ENCODE results near the gene GPR142. TPM values are rescaled to one million over a fixed set of nuclear protein-coding genes. Genes with fewer than 3 reads are reported as not detected.

GPR142 gene
- total RNA-seq, 1 experiment from 2014 or later, result 0.33 TPM

DNA sequence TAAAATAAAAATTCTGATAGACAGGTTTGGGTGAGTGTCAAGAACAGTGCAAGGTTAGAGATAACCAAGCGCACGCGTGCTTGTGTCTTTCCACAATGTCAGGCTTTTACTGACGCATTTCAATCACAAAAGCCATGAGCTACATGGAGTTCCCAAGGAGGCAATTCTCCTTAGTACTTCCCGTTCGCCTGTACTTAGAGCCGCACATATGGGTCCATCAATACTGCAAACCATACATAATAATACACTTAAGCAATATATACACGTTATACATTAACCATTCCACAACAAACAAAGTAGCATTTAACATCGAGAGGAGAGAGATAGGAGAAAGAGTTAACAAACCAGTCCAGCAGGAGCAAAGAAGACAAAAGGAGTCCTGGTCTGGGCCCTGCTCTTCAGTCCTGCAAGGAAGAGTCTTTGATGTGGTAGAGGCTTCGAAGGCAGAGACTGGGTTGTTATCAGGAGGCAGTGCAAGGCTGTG is 52.7 kb downstream of the GPR142 start:
- 100% methylated on average over 1 of the region's 10 CpGs for WGBS (ENCODE audit: extremely low coverage, insufficient read length, low lambda C conversion rate)
- Histone ChIP-seq H2BK12ac (ENCODE audit: insufficient read length, low read depth, low read length) (no peak overlapping the region), H4K20me1 (ENCODE audit: control insufficient read depth, insufficient read depth, insufficient read length) (no peaks in the 10 kb centered on the region)

More for the DNA sequence above, 52.7 kb downstream of the GPR142 start:
- no peak overlapping the region for H2BK15ac ChIP-seq (ENCODE audit: low read depth, low read length)
- H3K23ac ChIP-seq (ENCODE audit: insufficient read length, low read depth, low read length), result no peak overlapping the region
- no peaks in the 10 kb centered on the region for H3K9me3 ChIP-seq (ENCODE audit: control insufficient read depth, low read depth, low read length)
- no peak overlapping the region for H4K91ac ChIP-seq (ENCODE audit: insufficient read length, low read depth, low read length)
- no peak overlapping the region for H3K18ac ChIP-seq (ENCODE audit: insufficient read length, low read depth, low read length)
- no peak overlapping the region for H3K56ac ChIP-seq (ENCODE audit: insufficient read length, low read depth, low read length)
- H3K23me2 ChIP-seq (ENCODE audit: insufficient read length, low read depth, low read length, poor library complexity, severe bottlenecking), result no peaks in the 10 kb centered on the region
- H2BK5ac ChIP-seq (ENCODE audit: insufficient read length, low read length), result no peak overlapping the region
- H3K4ac ChIP-seq (ENCODE audit: low read depth, low read length), result no peak overlapping the region
- no peaks in the 10 kb centered on the region for H3K79me1 ChIP-seq (ENCODE audit: insufficient read depth, low read depth, low read length, poor library complexity, severe bottlenecking)
- no peaks in the 10 kb centered on the region for H3K4me1 ChIP-seq (ENCODE audit: insufficient read depth, low read length)
- no peak overlapping the region for H3K27ac Mint-ChIP-seq
- no peaks in the 10 kb centered on the region for H3K79me2 ChIP-seq (ENCODE audit: insufficient read depth, low read length)
- H2BK120ac ChIP-seq (ENCODE audit: low read depth, low read length, poor library complexity, severe bottlenecking), result no peak overlapping the region
- peaks cover 6 to 15% of the 10 kb centered on the region in 2 experiments for H3K4me1 Mint-ChIP-seq
- H4K5ac ChIP-seq (ENCODE audit: insufficient read length, low read depth, low read length), result no peak overlapping the region
- H3K4me3 Mint-ChIP-seq, result no peak overlapping the region
- H3K36me3 Mint-ChIP-seq (ENCODE audit: insufficient read depth in 1 of 3, low read depth in 3 of 3), result peaks cover 0 to 6% (median 0%) of the 10 kb centered on the region in 3 experiments; a peak in 2 of 7 replicates
- no peak overlapping the region for H2BK20ac ChIP-seq (ENCODE audit: low read depth, low read length, poor library complexity, severe bottlenecking)
- no peak overlapping the region for H3K14ac ChIP-seq (ENCODE audit: insufficient read depth, low read length)
- H2AK5ac ChIP-seq (ENCODE audit: insufficient read length, low read length), result no peak overlapping the region
- TF ChIP-seq, protein P1, sequence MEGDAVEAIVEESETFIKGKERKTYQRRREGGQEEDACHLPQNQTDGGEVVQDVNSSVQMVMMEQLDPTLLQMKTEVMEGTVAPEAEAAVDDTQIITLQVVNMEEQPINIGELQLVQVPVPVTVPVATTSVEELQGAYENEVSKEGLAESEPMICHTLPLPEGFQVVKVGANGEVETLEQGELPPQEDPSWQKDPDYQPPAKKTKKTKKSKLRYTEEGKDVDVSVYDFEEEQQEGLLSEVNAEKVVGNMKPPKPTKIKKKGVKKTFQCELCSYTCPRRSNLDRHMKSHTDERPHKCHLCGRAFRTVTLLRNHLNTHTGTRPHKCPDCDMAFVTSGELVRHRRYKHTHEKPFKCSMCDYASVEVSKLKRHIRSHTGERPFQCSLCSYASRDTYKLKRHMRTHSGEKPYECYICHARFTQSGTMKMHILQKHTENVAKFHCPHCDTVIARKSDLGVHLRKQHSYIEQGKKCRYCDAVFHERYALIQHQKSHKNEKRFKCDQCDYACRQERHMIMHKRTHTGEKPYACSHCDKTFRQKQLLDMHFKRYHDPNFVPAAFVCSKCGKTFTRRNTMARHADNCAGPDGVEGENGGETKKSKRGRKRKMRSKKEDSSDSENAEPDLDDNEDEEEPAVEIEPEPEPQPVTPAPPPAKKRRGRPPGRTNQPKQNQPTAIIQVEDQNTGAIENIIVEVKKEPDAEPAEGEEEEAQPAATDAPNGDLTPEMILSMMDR (conservative IDR thresholded peaks at IDR 0.05), result no peak
- peaks cover 23% of the 10 kb centered on the region for H3K27me3 Mint-ChIP-seq (ENCODE audit: low read depth)
- no peak overlapping the region for H4K8ac ChIP-seq (replicated peaks; ENCODE audit: insufficient read length, low read depth, low read length)
- no peaks in the 10 kb centered on the region for H3K27me3 ChIP-seq (ENCODE audit: insufficient read depth, low read length)
- H3K9ac ChIP-seq (ENCODE audit: extremely low read depth, insufficient read length, low read length), result no peak overlapping the region
- no peak overlapping the region for H3T11ph ChIP-seq (ENCODE audit: low read length)
- H3K4me2 ChIP-seq (ENCODE audit: insufficient read depth, insufficient read length, low read length), result no peak overlapping the region
- DNase-seq, result no peak
- H3K27ac ChIP-seq (ENCODE audit: insufficient read length, low read depth, low read length), result no peak overlapping the region
- H3K9me3 Mint-ChIP-seq, result peaks cover 5 to 6% of the 10 kb centered on the region in 2 experiments; a peak in 3 of 5 replicates
- H2AFZ ChIP-seq (ENCODE audit: low read length), result no peak overlapping the region

Other genes starting within 250 kb of the GPR142 start
- gene RPL38, start 163.8 kb upstream of the GPR142 start, total RNA-seq (2021), result 1,354 and 1,358 TPM in 2 replicates
- 1.6 and 3.2 TPM in 2 replicates for gene TTYH2, start 153.9 kb upstream of the GPR142 start, total RNA-seq (2021)
- gene DNAI2, start 93.3 kb upstream of the GPR142 start, total RNA-seq (2021), result not detected in 2 replicates
- gene KIF19, start 41.3 kb upstream of the GPR142 start, total RNA-seq (2021), result 0.13 and 0.18 TPM in 2 replicates
- 0.31 and 0.33 TPM in 2 replicates for gene BTBD17, start 5.6 kb upstream of the GPR142 start, total RNA-seq (2021)
- gene GPRC5C, start 64.6 kb downstream of the GPR142 start, total RNA-seq (2021), result 15.2 and 15.5 TPM in 2 replicates
- gene CD300A, start 99.1 kb downstream of the GPR142 start, total RNA-seq (2021), result not detected in 2 replicates
- not detected in 2 replicates for gene CD300LB, start 164.0 kb downstream of the GPR142 start, total RNA-seq (2021)
- not detected in 2 replicates for gene CD300C, start 178.6 kb downstream of the GPR142 start, total RNA-seq (2021)
- not detected in 2 replicates for gene CD300H, start 200.0 kb downstream of the GPR142 start, total RNA-seq (2021)
- gene CD300LD, start 224.8 kb downstream of the GPR142 start, total RNA-seq (2021), result not detected in 2 replicates